Measurements from ENCODE around the gene PDRG1.

GRCh38 chr20:31920275-31920855 is 31.5 kb downstream of the PDRG1 start:
- TF ChIP-seq CTCF (IDR thresholded peaks at IDR 0.05; ENCODE audit: extremely low read depth in 1 of 2, insufficient read depth in 1 of 2, low read depth in 1 of 2, low read length in 2 of 2) (no peak), EZH2 (IDR thresholded peaks at IDR 0.05; ENCODE audit: borderline replicate concordance, low read depth, low read length, severe bottlenecking) (no peak), FOS (IDR thresholded peaks at IDR 0.05; ENCODE audit: borderline replicate concordance, insufficient read depth, low read length) (no peak), POLR2A (IDR thresholded peaks at IDR 0.05; ENCODE audit: low read depth, low read length) (no peak)
